Measurements from ENCODE around the gene CDK18. TPM values are rescaled to one million over a fixed set of nuclear protein-coding genes. Genes with fewer than 3 reads are reported as not detected.

Gene CDK18
- total RNA-seq, 1 experiment from 2014 or later, result 0.80 TPM

- no peak for DNase-seq (ENCODE audit: low read depth)
Observed at GRCh38 chr1:205536759-205537361, 32.4 kb downstream of the CDK18 start.

GRCh38 chr1:205537386-205538018 lies 33.0 kb downstream of the CDK18 start:
- DNase-seq (ENCODE audit: low read depth), result no peak

DNA sequence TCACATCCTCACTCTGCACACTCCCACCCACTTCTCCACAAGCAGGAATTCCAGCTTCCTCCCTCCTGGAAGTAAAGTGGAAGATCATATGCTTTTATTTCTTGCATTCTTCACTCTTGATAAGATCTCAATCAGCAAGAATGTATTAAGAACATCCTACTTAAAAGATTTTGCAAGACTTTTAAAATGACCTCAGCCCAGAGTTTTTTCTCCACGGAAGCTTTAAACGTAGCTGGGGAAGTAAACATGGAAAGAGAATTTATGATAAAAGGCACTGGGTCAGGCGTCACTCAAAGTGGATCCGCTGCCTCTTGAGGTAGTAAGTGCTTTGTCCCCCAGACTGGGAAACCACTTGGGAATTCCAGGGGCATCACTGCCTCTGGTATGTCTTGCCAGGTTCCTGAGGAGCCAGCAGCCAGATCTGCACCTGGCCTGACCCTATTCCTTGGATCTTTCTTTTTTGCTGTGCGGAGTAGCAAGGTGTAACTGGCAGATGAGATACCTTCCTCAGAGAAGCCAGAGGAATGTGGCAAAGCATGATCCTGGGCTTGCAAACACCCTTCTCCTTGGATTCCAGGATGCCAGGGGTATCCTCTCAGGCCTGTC lies 33.9 kb downstream of the CDK18 start:
- DNase-seq (ENCODE audit: low read depth), result no peak

- no peak for DNase-seq (ENCODE audit: low read depth)
Observed at GRCh38 chr1:205541161-205541886, 36.9 kb downstream of the CDK18 start.

- no peak for DNase-seq (ENCODE audit: low read depth)
Observed at GRCh38 chr1:205542367-205542766, 37.9 kb downstream of the CDK18 start.

- peak; percentile 93 for DNase-seq (ENCODE audit: low read depth)
Observed at GRCh38 chr1:205543351-205544301, 39.2 kb downstream of the CDK18 start.

GRCh38 chr1:205545001-205545919 lies 40.8 kb downstream of the CDK18 start:
- peak; percentile 53 for DNase-seq (ENCODE audit: low read depth)

GRCh38 chr1:205545991-205546390 lies 41.5 kb downstream of the CDK18 start:
- DNase-seq (ENCODE audit: low read depth), result no peak

DNA sequence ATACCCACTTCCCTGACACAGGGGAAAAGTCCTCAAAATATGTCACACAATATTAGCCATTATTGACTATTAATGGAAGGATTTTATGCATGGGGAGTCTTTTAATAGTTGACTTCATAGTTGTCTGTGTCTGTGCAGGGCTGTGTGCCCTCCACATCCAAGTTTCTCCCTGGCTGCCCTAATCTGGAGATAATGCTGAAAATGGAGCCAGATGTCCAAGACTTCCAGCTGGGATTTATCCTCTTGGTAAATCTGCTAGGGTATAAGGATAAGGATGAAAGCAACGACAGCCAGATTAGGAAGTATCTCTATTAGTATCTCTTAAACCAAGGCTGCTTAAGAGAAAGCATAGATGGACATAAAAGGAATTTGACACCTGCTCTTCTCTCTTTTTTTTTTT lies 42.1 kb downstream of the CDK18 start:
- DNase-seq (ENCODE audit: low read depth), result no peak

DNA sequence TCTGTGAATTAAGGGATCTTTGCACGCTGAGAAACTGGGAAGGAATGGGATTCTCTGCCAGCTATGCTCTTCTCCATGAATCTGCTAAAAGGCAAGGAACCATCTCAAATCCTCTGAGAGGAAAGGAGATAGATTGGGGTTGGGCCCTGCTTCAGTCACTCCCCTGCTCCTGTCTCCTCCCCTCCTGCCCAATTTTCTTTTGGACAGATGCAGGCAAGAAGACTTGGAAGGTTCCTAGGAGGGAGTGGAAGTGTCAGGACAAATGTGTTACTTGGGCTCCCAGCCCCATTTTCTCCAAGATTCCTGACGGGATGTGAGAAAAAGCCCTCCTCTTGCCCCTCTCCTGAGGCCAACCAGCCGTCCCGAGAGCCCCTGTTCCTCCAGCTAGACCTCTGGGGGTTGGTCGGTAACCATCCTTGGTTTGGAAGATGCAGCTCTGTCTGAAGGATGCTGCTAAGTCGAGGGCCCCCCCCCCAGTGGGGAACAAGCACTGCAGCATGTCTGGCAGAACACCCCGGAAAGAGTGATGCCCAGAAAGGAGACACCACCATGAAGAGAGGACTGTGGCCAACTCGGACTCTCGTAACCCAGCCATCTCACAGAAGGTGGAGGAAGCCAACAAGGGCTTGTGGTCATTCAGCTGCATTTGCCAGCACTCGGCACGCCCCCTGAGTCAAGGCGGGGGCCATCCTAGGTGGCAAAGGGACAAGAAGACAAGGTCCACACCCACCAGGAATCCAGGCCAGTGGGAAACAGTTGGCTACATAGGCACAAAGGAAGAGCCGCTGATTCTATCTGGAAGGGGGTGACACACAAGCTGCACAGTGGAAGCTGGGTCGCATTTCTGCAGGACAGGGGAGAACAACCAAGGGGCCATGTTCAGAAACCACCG lies 43.7 kb downstream of the CDK18 start:
- no peak for DNase-seq (ENCODE audit: low read depth)

DNA sequence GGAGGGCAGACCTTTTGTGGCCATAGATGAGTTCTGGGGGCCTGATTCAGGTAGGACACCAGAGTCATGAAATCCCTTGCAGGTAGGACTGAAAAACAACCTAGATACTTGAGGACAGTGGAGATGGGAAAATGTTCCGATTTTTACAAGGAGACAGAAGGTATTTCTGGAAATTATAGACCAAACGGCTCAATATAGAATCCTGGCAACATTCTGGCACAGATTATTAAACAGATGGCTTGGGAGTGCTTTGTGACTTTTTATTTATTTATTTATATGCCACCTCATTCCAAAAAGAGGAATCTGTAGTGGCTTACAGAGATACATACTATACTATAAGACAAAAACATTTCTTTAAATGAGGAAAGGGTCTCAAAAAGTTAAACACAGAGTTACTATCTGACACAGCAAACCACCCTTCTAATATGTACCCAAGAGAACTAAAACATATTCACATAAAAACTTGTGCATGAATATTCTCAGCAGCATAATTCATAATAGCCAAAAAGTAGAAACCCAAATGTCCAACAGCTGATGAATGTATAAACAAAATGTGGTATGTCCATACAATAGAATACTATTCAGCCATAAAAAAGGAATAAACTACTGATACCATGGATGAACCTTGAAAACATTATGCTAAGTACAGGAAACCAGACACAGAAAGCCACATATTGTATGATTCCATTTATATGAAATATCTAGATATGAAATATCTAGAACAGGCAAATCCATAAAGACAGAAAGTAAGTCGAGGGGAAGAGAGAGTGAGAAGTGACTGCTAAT lies 49.8 kb downstream of the CDK18 start:
- no peak for DNase-seq (ENCODE audit: low read depth)

GRCh38 chr1:205561501-205562203 lies 57.2 kb downstream of the CDK18 start:
- no peak for DNase-seq (ENCODE audit: low read depth)

DNA sequence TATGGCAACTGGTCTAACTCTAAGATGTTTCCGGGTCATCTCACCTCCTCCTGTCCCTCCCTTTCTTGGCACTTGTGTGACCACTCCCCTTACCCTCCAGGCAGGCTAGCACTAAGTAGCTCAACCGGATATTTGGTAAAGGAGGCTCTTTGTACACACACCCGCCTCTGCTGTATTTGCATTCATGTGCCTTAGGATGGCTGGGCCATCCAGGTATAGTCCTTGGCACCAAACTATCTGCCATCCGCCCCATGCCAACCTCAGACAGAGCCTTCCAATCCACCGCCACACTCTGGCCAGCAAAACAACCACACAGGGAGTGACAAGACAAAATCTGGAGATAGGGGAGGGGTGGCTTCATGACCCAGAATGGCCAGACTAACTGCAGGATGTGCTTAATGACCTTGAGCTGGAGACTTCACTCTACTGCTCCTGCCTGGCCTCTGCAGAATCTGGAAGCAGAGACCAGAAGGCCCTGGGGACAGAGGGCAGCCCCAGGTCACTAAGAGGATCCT lies 59.5 kb downstream of the CDK18 start:
- DNase-seq (ENCODE audit: low read depth), result no peak

- DNase-seq (ENCODE audit: low read depth), result no peak
Observed at GRCh38 chr1:205565799-205566198, 61.3 kb downstream of the CDK18 start.

DNA sequence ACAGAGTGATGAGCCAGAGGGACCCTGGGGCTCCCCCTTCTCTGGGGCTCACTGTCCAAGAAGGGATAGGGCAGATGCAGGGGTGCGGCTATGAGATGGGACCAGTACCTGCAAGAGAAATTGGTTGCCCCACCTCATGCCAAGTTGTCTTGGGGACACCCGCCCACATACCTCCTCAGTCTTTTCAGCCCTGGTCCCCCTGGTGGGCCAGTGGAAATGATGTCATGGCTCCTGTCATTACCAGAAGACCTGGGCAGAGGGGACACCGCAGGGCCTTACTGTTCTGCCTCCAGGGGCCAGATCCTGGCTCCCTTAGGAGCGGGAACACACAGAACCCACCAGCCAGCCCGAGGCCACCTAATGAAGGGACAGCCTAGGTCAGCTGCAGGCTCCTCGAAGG lies 63.2 kb downstream of the CDK18 start:
- DNase-seq (ENCODE audit: low read depth), result no peak

DNA sequence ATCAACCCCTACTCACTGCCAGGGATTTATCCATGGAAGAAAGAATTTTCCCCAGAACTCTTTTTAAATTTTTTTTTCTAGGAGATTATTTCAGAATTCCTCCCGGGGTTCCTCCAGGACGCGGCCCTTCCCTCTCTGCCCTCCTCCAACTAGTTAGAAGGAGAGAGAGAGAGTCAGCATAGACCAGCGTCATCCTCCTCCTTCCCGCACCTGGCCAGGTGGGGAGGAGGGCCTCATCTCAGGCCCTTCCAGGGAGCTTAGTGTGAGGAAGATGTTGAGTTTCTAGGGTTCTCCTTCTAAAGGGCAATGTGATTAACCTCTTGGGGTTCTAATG lies 63.6 kb downstream of the CDK18 start:
- DNase-seq (ENCODE audit: low read depth), result no peak

- DNase-seq (ENCODE audit: low read depth), result no peak
Observed at GRCh38 chr1:205568469-205569361, 64.2 kb downstream of the CDK18 start.

Measured in Daoy (cell line).